Pancreas (tissue), 10 donors: ENCODE data around the gene PTPN5. TPM values are rescaled to one million over a fixed set of nuclear protein-coding genes. Genes with fewer than 3 reads are reported as not detected.

Experiments used
- ATAC-seq, 4 donors: fragments of 200-7000 bp; cut with Tn5 transposase; one replicate each; pipeline versions ENCODE4 v1.8.0 to v1.9.1; 2020; ENCODE audit warnings: mild to moderate bottlenecking in 4 of 4, moderate library complexity in 4 of 4
- DNase-seq, 6 donors: peaks; one replicate each; pipeline ENCODE4 v3.0.0-alpha.2; 2020
- FAIRE-seq: peaks from 2 replicates; lab custom pipeline; 2012; peaks lifted over from hg19 to GRCh38; lab: Jason Lieb, UNC
- H3K27ac ChIP-seq, 4 donors: fragments of 200-600 bp; sonication (generic); 1 replicate in 3 of 4; 2 replicates in 1 of 4; pipeline versions ENCODE4 v1.5.0 to v1.8.0; 2020
- H3K27me3 ChIP-seq, 4 donors: fragments of 200-600 bp; one replicate each; pipeline ENCODE4 v1.8.0; 2021
- H3K36me3 ChIP-seq, 3 donors: fragments of 200-600 bp; sonication (generic) in 1 of 3; one replicate each; pipeline versions ENCODE4 v1.5.0 to v1.8.0; 2020 to 2021
- H3K4me1 ChIP-seq, 3 donors: fragments of 200-600 bp; one replicate each; pipeline ENCODE4 v1.8.0; 2021
- H3K4me3 ChIP-seq, 4 donors: fragments of 200-600 bp; sonication (generic) in 2 of 4; one replicate each; pipeline versions ENCODE4 v1.5.0 to v1.8.0; 2020 to 2021
- H3K9me3 ChIP-seq, 4 donors: fragments of 200-600 bp; one replicate each; pipeline ENCODE4 v1.8.0; 2021
- CTCF ChIP-seq, 4 donors: fragments of 200-600 bp; sonication (generic) in 3 of 4; IDR thresholded peaks; one replicate each; pipeline versions ENCODE4 v1.5.0 to v1.8.0; 2021; ENCODE audit warnings: antibody characterized with exemption in 4 of 4
- WGBS, 2 donors: extraction: QIAGEN DNeasy Blood & Tissue Kit; methylation state at CpG; one replicate each; pipeline ENCODE4 v1.1.7; 2013; 5-methylcytosine and 5-hydroxymethylcytosine counted together
- intact Hi-C, 3 donors: fragments of 100-400 bp; cut with DNase I; formaldehyde crosslinking; loops; one replicate each; pipeline versions ENCODE4 v1.11.1 to v1.14.2; 2022
- polyA plus RNA-seq, 2 donors: library from polyadenylated mRNA; stranded (reverse); fragments of 200-250 nt; gene quantifications; one replicate each; pipeline ENCODE4 v1.2.3, GENCODE V29; 2013
- total RNA-seq, 6 donors: library from RNA; stranded (reverse); fragmentation: NEBNext Ultra II Directional in 4 of 6; extraction: Animal tissue kit (Norgen Biotek cat#: 25700) in 4 of 6; gene quantifications; one replicate each; pipeline versions ENCODE4 v1.2.1 to v1.2.4, GENCODE V29; 2021 to 2023
- donor health status: healthy with polysubstance abuse.
- donor health status: DM: no; HTN: no; CAD: no; lungs with moderate emphysema.
- donor health status: DM: no; HTN: no; CAD: no.
- donor health status: control.
- donor health status: control.
- donor health status: Bipolar disorder and iron deficiency.
- donor health status: DM: yes; HTN: yes; CAD: no.
- donor health status: DM: no; HTN: no; CAD: no.
- donor health status: DM: no; HTN: no; CAD: no.
- donor health status: DM: yes; HTN: yes; CAD: no.

The PTPN5 gene
- total and polyA plus RNA-seq, 8 donors = 0.09 to 1.3 (median 0.38) TPM

GRCh38 chr11:18769802-18770456 lies 21.7 kb downstream of the PTPN5 start:
- intact Hi-C loops = no loop called here
- no peaks in the 10 kb centered on the region for H3K4me1 ChIP-seq
- no peaks in the 10 kb centered on the region for H3K27me3 ChIP-seq
- H3K36me3 ChIP-seq = no peaks in the 10 kb centered on the region
- ATAC-seq (peak in 3 of 4 donors; percentile 66 to 70 (median 69)), FAIRE-seq (no peak), DNase-seq (no peak)
- no peak for TF ChIP-seq CTCF (IDR thresholded peaks at IDR 0.05)
- 38 to 39% methylated on average over 8 of the region's 8 CpGs for WGBS, 2 donors
- H3K4me3 ChIP-seq = no peak overlapping the region
- H3K9me3 ChIP-seq = no peaks in the 10 kb centered on the region
- no peak overlapping the region for H3K27ac ChIP-seq

GRCh38 chr11:18768978-18769377 lies 22.6 kb downstream of the PTPN5 start:
- Histone ChIP-seq H3K9me3 (no peaks in the 10 kb centered on the region), H3K36me3 (no peaks in the 10 kb centered on the region), H3K27ac (no peak overlapping the region), H3K4me1 (no peaks in the 10 kb centered on the region), H3K4me3 (no peak overlapping the region), H3K27me3 (no peaks in the 10 kb centered on the region)
- WGBS, 2 donors = 80 to 82% methylated on average over 5 of the region's 5 CpGs
- no peak for DNase-seq
- intact Hi-C loops = no loop called here
- ATAC-seq = no peak
- FAIRE-seq = no peak
- no peak for TF ChIP-seq CTCF (IDR thresholded peaks at IDR 0.05)

GRCh38 chr11:18768472-18768901 lies 23.1 kb downstream of the PTPN5 start:
- H3K9me3 ChIP-seq = no peaks in the 10 kb centered on the region
- no peaks in the 10 kb centered on the region for H3K36me3 ChIP-seq
- ATAC-seq (peak in 1 of 4 donors; percentile 49), FAIRE-seq (no peak), DNase-seq (no peak)
- H3K27ac ChIP-seq = no peak overlapping the region
- intact Hi-C loops = no loop called here
- no peaks in the 10 kb centered on the region for H3K4me1 ChIP-seq
- WGBS, 2 donors = 64 to 65% methylated on average over 4 of the region's 4 CpGs
- H3K27me3 ChIP-seq = no peaks in the 10 kb centered on the region
- no peak overlapping the region for H3K4me3 ChIP-seq
- TF ChIP-seq CTCF (IDR thresholded peaks at IDR 0.05) = no peak

- no peak for TF ChIP-seq CTCF (IDR thresholded peaks at IDR 0.05)
- intact Hi-C loops = no loop called here
- Histone ChIP-seq H3K27me3 (no peaks in the 10 kb centered on the region), H3K27ac (no peak overlapping the region), H3K4me3 (no peak overlapping the region), H3K36me3 (no peaks in the 10 kb centered on the region), H3K9me3 (no peaks in the 10 kb centered on the region), H3K4me1 (no peaks in the 10 kb centered on the region)
- DNase-seq (no peak), ATAC-seq (no peak), FAIRE-seq (no peak)
- WGBS, 2 donors = 64 to 77% methylated on average over 2 of the region's 2 CpGs
Observed at GRCh38 chr11:18766015-18766414, 25.6 kb downstream of the PTPN5 start.

- intact Hi-C loops = no loop called here
- no peaks in the 10 kb centered on the region for H3K9me3 ChIP-seq
- DNase-seq (no peak), FAIRE-seq (no peak), ATAC-seq (no peak)
- no peak overlapping the region for H3K4me3 ChIP-seq
- no peaks in the 10 kb centered on the region for H3K4me1 ChIP-seq
- TF ChIP-seq CTCF (IDR thresholded peaks at IDR 0.05) = no peak
- no peak overlapping the region for H3K27ac ChIP-seq
- no peaks in the 10 kb centered on the region for H3K36me3 ChIP-seq
- H3K27me3 ChIP-seq = no peaks in the 10 kb centered on the region
- 36 to 45% methylated on average over 6 of the region's 6 CpGs for WGBS, 2 donors
Observed at GRCh38 chr11:18765554-18765953, 26.0 kb downstream of the PTPN5 start.
